Superior temporal gyrus (tissue), 1 donor: ENCODE measurements around the gene ADARB2.
"Not testable (repeated sequence)": the region's sequence is repeated elsewhere in the genome, so short reads cannot be mapped to it uniquely, and the experiment has no call there.

Experiments
- DNase-seq: peaks from one replicate; pipeline ENCODE4 v3.0.0-alpha.2; 2016; ENCODE audit errors: extremely low spot score

ADARB2 gene

GRCh38 chr10:1175956-1176565 is 561.3 kb downstream of the ADARB2 start:
- DNase-seq: no peak

- no peak for DNase-seq
Measured at GRCh38 chr10:1174022-1174421, 563.3 kb downstream of the ADARB2 start.

DNA sequence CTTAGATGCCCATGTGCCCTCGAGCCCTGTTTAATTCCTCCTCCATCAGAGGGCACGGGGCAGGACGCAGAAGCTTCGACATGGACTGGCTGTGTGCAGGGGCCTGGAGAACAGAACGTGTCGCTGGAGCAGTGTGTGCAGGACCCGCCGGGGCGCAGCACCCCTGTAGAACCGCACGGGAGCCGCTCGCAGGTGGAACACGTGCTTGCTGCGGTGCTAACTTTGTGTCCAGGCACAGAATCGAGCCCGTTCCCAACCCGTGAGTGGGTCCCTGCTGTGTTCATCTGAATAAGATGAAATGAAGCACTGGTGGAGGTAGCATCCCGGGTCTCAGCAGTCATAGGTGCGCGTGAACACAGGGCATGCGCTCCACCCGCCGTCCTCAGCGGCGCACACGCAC is 564.2 kb downstream of the ADARB2 start:
- DNase-seq: no peak

- no peak for DNase-seq
Measured at GRCh38 chr10:1172256-1172984, 564.9 kb downstream of the ADARB2 start.

GRCh38 chr10:1171586-1171985 is 565.7 kb downstream of the ADARB2 start:
- DNase-seq: no peak

- DNase-seq: no peak
Measured at GRCh38 chr10:1171182-1171581, 566.1 kb downstream of the ADARB2 start.

DNA sequence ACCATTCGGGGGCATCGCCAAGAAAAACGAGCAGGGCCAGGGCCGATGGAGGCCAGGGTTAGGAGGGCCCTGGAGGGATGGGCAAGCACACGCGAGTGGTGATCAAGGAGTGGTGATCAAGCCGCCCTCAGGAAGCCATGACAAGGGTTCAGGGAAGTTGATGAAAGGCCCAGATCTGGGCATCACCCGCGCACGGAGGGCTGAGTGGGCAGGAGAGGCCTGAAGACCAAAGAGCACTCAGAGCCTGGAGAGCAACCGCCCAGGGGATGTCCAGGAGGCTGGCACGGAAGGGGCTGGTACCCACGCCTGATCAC is 566.5 kb downstream of the ADARB2 start:
- DNase-seq: no peak

GRCh38 chr10:1169981-1170866 is 567.1 kb downstream of the ADARB2 start:
- DNase-seq: no peak

DNA sequence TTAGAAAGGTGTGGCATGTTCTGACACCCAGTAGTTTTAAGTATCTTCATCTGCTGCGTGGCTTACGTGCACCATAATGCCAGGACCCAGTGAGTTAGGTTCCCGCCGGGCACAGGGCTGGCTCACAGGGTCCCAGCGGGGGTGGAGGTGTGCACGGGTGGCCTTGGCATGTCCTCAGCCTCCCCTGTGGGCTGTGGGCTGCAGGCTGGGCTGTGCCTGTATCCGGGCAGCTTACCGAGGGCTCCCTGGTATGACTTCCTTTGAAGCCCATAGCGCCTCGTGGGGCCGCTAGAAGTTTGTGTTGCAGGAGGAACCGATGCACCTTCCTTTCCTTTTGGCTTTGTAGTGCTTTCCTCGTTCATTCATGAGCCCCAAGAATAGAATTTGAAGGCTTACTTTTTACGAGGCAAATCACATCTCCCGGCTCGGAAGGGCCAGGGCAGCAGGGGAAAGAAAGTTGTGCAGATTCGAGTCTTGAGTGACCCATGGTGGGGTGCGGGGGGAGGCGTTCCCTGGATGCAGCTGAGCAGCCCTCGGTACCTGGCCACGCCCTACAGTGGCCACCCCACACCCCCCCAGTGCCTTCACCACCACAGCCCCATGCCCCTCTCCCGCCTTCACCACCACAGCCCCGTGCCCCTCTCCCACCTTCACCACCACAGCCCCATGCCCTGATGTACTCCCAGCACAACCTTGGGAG is 568.0 kb downstream of the ADARB2 start:
- DNase-seq: no peak

DNA sequence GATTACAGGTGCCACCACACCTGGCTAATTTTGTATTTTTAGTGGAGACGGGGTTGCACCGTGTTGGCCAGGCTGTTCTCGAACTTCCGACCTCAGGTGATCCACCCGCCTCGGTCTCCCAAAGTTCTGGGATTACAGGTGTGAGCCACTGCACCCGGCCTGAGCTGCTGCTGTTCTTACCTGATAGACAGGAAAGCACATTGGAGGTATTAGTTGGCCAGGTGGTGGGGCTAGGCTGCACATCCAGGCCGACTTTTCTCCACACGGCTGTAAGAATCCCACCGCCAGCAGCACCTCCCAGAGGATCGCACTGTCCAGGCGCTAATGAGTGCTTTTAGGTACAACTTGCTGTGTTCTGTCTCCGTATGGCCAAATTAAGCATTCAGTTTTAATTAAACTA is 568.6 kb downstream of the ADARB2 start:
- DNase-seq: no peak

GRCh38 chr10:1166828-1167275 is 570.5 kb downstream of the ADARB2 start:
- no peak for DNase-seq

DNA sequence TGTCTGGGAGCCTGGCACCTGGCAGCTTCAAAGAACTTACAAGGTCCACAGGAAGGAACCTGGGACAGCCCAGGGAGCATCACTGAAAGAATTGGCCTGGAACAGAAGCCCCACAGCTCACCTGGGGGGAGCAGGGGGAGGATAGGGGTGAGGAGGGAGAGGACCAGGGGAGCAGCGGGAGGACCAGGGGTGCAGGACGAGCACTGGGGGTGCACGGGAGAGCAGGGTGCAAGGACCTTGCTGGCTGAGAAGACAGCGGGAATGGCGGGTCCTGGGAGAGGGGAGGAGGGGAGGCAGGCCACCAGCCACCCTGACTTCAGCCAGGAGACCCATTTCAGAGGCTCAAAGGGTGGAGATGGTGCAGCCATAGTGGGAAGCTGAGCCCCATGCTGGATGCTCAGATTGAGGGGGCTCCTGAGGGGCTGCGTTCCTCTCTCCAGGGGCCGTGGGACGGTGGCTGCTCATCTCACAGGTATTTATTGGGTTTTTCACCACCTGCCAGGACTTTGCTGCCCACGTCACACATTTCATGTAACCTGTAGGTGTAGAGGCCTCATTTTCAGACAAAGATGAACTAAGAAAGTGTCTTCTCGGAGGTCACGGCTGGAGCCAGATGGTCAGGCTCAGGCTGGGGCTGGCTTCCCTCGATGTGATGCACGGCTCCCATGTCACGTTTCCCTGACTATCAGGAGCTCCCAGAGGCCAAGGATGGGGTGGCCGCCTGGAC is 571.1 kb downstream of the ADARB2 start:
- DNase-seq: no peak

DNA sequence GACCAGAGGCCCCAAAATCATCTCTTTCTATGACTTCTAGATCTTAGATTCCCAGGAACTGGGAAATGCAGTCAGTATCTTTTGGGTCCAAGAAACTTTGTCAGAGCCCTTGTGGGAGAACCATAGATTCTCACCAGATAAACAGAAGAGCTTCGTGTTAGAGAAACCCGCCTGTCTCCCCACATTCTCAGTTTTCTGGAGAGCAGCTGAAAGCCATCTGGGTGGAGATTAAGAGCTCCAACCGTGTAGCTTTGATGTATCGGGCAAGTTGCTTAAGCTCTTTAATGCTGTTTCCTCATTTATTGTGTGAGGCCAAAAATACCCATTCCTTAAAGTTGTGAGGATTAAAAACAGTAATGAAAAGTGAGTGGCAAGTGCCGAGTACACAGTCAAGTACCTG is 573.5 kb downstream of the ADARB2 start:
- no peak for DNase-seq

DNA sequence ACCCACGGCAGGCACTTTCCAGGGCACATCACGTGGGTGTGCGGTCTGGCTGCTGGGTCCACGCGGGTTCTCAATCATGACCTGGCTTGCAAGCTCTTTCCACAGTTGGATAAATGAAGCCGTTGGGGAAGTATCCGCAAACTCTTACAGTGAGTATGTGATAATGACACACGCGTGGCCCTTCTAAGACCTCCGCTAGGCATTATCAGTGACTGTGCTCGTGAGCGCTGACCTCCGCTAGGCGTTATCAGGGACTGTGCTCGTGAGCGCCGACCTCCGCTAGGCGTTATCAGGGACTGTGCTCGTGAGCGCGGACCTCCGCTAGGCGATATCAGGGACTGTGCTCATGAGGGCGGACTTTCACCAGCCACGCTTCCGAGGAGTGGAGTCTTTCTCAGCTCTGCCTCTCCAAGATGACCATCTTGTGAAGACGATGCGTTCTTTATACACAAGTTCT is 574.1 kb downstream of the ADARB2 start:
- no peak for DNase-seq

- DNase-seq: no peak
Measured at GRCh38 chr10:1162481-1163203, 574.7 kb downstream of the ADARB2 start.

- DNase-seq: peak; percentile 52
Measured at GRCh38 chr10:1161315-1161673, 576.0 kb downstream of the ADARB2 start.

- no peak for DNase-seq
Measured at GRCh38 chr10:1160561-1161314, 576.6 kb downstream of the ADARB2 start.

- no peak for DNase-seq
Measured at GRCh38 chr10:1159131-1160061, 577.9 kb downstream of the ADARB2 start.

DNA sequence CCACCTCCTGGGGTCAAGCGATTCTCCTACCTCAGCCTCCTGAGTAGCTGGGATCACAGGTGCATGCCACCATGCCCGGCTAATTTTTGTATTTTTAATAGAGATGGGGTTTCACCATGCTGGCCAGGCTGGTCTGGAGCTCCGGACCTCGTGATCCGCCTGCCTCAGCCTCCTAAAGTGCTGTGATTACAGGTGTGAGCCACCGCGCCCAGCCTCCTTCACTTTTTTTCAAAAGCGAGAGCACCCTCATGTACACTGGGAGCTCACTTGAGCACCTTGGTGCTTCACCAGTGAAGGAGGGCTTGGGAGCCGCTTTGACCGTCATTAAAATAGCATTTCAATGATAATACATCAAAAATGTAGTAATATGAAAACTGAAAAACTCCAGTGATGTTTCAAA is 578.8 kb downstream of the ADARB2 start:
- DNase-seq: not testable (repeated sequence)
